GM23338 (cell line): ENCODE measurements around the gene CYP1A2. TPM values are rescaled to one million over a fixed set of nuclear protein-coding genes. Genes with fewer than 3 reads are reported as not detected.

Experiments
- ATAC-seq: fragments of 200-7000 bp; cut with Tn5 transposase; 3 replicates; pipeline ENCODE4 v1.9.1; 2020
- DNase-seq: peaks from one replicate; pipeline ENCODE4 v3.0.0-alpha.2; 2015; ENCODE audit warnings: low spot score
- H2AFZ ChIP-seq: fragments of 200-600 bp; sonication (generic); 2 replicates; pipeline ENCODE4 v1.8.0; 2016; ENCODE audit warnings: antibody characterized with exemption, mild to moderate bottlenecking, moderate library complexity
- H3F3A ChIP-seq: fragments of 200-600 bp; sonication (generic); replicated peaks from 2 replicates; pipeline ENCODE4 v1.8.0; 2017; ENCODE audit warnings: antibody characterized with exemption, mixed run types, low read depth
- H3K27ac ChIP-seq: fragments of 200-600 bp; sonication (generic); 2 replicates; pipeline ENCODE4 v1.6.1; 2016; ENCODE audit warnings: low read depth
- H3K27me3 ChIP-seq: fragments of 200-600 bp; sonication (generic); 2 replicates; pipeline ENCODE4 v1.8.0; 2016; ENCODE audit warnings: mild to moderate bottlenecking, mixed run types, moderate library complexity; ENCODE audit not compliant: insufficient read depth
- H3K36me3 ChIP-seq: fragments of 200-600 bp; sonication (generic); 2 replicates; pipeline ENCODE4 v1.8.0; 2016; ENCODE audit warnings: mild to moderate bottlenecking; ENCODE audit not compliant: insufficient read depth
- H3K4me1 ChIP-seq: fragments of 200-600 bp; sonication (generic); 2 replicates; pipeline ENCODE4 v1.8.0; 2016; ENCODE audit warnings: mild to moderate bottlenecking, moderate library complexity; ENCODE audit not compliant: insufficient read depth
- H3K4me2 ChIP-seq: fragments of 200-600 bp; sonication (generic); 2 replicates; pipeline ENCODE4 v1.7.1; 2017; ENCODE audit warnings: mixed run types
- H3K4me3 ChIP-seq: fragments of 200-600 bp; sonication (generic); 2 replicates; pipeline ENCODE4 v1.6.1; 2016; ENCODE audit warnings: mixed run types
- H3K79me2 ChIP-seq: fragments of 200-600 bp; sonication (generic); replicated peaks from 2 replicates; pipeline ENCODE4 v1.8.0; 2017; ENCODE audit warnings: mild to moderate bottlenecking; ENCODE audit not compliant: insufficient read depth
- H3K9me2 ChIP-seq: fragments of 200-600 bp; sonication (generic); 2 replicates; pipeline ENCODE4 v1.8.0; 2017; ENCODE audit not compliant: insufficient read depth
- H4K20me1 ChIP-seq: fragments of 200-600 bp; sonication (generic); replicated peaks from 2 replicates; pipeline ENCODE4 v1.8.0; 2017; ENCODE audit warnings: mild to moderate bottlenecking; ENCODE audit not compliant: insufficient read depth
- H3K27ac Mint-ChIP-seq: 2 replicates; pipeline ENCODE4 v1.8.0; 2020; ENCODE audit warnings: inconsistent platforms, mild to moderate bottlenecking, moderate library complexity, mixed read lengths
- H3K27me3 Mint-ChIP-seq: 3 replicates; pipeline ENCODE4 v1.8.0; 2022; ENCODE audit warnings: low read depth, mild to moderate bottlenecking, moderate library complexity, mixed read lengths, inconsistent platforms; ENCODE audit not compliant: insufficient read depth, poor library complexity
- H3K36me3 Mint-ChIP-seq: 3 replicates; pipeline ENCODE4 v1.8.0; 2021; ENCODE audit warnings: low read depth, mild to moderate bottlenecking, inconsistent platforms, moderate library complexity, mixed read lengths
- H3K4me1 Mint-ChIP-seq: 3 replicates; pipeline ENCODE4 v1.8.0; 2020; ENCODE audit warnings: mild to moderate bottlenecking, inconsistent platforms, mixed read lengths
- H3K4me3 Mint-ChIP-seq: 3 replicates; pipeline ENCODE4 v1.8.0; 2021; ENCODE audit warnings: moderate library complexity, mild to moderate bottlenecking, inconsistent platforms, mixed read lengths
- H3K9me3 Mint-ChIP-seq: 3 replicates; pipeline ENCODE4 v1.8.0; 2020; ENCODE audit warnings: moderate library complexity, mild to moderate bottlenecking, inconsistent platforms, mixed read lengths
- CREB1 ChIP-seq: fragments of 250-450 bp; sonication (Bioruptor Pico); IDR thresholded peaks from 2 replicates; pipeline ENCODE4 v1.5.0; 2020; ENCODE audit warnings: low read depth, mild to moderate bottlenecking, moderate library complexity
- EZH2 ChIP-seq: fragments of 200-600 bp; sonication (generic); IDR thresholded peaks from one replicate; pipeline ENCODE4 v1.8.0; 2017; ENCODE audit warnings: antibody characterized with exemption, mild to moderate bottlenecking, low read depth; ENCODE audit not compliant: unreplicated experiment
- NANOG ChIP-seq: IDR thresholded peaks from 2 replicates; pipeline ENCODE4 v1.6.1; 2016; ENCODE audit warnings: antibody characterized with exemption, borderline replicate concordance
- STAT1 ChIP-seq: IDR thresholded peaks from one replicate; pipeline ENCODE4 v1.6.1; 2016; ENCODE audit warnings: antibody characterized with exemption; ENCODE audit not compliant: unreplicated experiment
- ZNF114 ChIP-seq: fragments of 250-450 bp; sonication (Bioruptor Pico); IDR thresholded peaks from 2 replicates; pipeline ENCODE4 v1.5.0; 2020; ENCODE audit warnings: mild to moderate bottlenecking, moderate library complexity
- polyA plus RNA-seq: library from polyadenylated mRNA; unstranded; fragments of >200 nt; fragmentation: Nextera tagmentation; extraction: Ambion mirVana; gene quantifications from 2 replicates; pipeline ENCODE4 v1.2.1, GENCODE V29; 2016
- total RNA-seq: library from RNA; depleted of rRNA; stranded (reverse); fragments of >200 nt; shearing (Covaris generic); gene quantifications from 2 replicates; pipeline ENCODE4 v1.2.3, GENCODE V29; 2014
- TF ChIP-seq, protein P1 (sequence below), 2 experiments: fragments of 200-600 bp in 1 of 2; sonication (generic) in 1 of 2; conservative IDR thresholded peaks; 2 replicates each; pipeline versions ENCODE4 v1.5.1 to v1.6.1; 2016 to 2017; ENCODE audit warnings: antibody characterized with exemption in 2 of 2, low read depth in 2 of 2, mild to moderate bottlenecking in 2 of 2, moderate library complexity in 1 of 2
- TF ChIP-seq, protein P2 (sequence below): IDR thresholded peaks from one replicate; pipeline ENCODE4 v1.6.1; 2018; ENCODE audit warnings: antibody characterized with exemption; ENCODE audit not compliant: unreplicated experiment

CYP1A2 gene
- total and polyA plus RNA-seq, 2 experiments from 2014 or later: not detected

GRCh38 chr15:74768099-74768770 lies 19.6 kb downstream of the CYP1A2 start:
- H2AFZ ChIP-seq: 0 out of 2 replicates have a peak overlapping the region, but pooled peaks have one; percentile 74
- no peaks in the 10 kb centered on the region; the same call in 1 of the 2 replicates for H3K4me1 ChIP-seq
- Mint-ChIP-seq H3K27me3 (peaks cover 15% of the 10 kb centered on the region), H3K4me3 (peak overlapping the region; percentile 53), H3K9me3 (no peaks in the 10 kb centered on the region), H3K27ac (no peak overlapping the region), H3K4me1 (peaks cover 15% of the 10 kb centered on the region; the same call in 2 of the 3 replicates), H3K36me3 (no peaks in the 10 kb centered on the region)
- TF ChIP-seq CREB1: no peak
- TF ChIP-seq, protein P1, sequence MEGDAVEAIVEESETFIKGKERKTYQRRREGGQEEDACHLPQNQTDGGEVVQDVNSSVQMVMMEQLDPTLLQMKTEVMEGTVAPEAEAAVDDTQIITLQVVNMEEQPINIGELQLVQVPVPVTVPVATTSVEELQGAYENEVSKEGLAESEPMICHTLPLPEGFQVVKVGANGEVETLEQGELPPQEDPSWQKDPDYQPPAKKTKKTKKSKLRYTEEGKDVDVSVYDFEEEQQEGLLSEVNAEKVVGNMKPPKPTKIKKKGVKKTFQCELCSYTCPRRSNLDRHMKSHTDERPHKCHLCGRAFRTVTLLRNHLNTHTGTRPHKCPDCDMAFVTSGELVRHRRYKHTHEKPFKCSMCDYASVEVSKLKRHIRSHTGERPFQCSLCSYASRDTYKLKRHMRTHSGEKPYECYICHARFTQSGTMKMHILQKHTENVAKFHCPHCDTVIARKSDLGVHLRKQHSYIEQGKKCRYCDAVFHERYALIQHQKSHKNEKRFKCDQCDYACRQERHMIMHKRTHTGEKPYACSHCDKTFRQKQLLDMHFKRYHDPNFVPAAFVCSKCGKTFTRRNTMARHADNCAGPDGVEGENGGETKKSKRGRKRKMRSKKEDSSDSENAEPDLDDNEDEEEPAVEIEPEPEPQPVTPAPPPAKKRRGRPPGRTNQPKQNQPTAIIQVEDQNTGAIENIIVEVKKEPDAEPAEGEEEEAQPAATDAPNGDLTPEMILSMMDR (conservative IDR thresholded peaks at IDR 0.05; ENCODE audit: low read depth in 2 of 2): 0 out of 4 replicates have a peak, but pooled peaks of 1 of the 2 experiments have one; percentile 19
- no peaks in the 10 kb centered on the region for H3K9me2 ChIP-seq
- H3K79me2 ChIP-seq: no peaks in the 10 kb centered on the region
- H3K4me3 ChIP-seq: peak overlapping the region; percentile 34; the same call in 1 of the 2 replicates
- H4K20me1 ChIP-seq: no peaks in the 10 kb centered on the region
- 0 out of 2 replicates have a peak, but pooled peaks cover 3% of the 10 kb centered on the region for H3F3A ChIP-seq
- DNase-seq: peak; percentile 42
- peak; percentile 5; the same call in 2 of the 3 replicates for ATAC-seq
- no peak overlapping the region for H3K27ac ChIP-seq
- H3K27me3 ChIP-seq: no peaks in the 10 kb centered on the region
- H3K36me3 ChIP-seq: no peaks in the 10 kb centered on the region
- peak overlapping the region; percentile 68 for H3K4me2 ChIP-seq

DNA sequence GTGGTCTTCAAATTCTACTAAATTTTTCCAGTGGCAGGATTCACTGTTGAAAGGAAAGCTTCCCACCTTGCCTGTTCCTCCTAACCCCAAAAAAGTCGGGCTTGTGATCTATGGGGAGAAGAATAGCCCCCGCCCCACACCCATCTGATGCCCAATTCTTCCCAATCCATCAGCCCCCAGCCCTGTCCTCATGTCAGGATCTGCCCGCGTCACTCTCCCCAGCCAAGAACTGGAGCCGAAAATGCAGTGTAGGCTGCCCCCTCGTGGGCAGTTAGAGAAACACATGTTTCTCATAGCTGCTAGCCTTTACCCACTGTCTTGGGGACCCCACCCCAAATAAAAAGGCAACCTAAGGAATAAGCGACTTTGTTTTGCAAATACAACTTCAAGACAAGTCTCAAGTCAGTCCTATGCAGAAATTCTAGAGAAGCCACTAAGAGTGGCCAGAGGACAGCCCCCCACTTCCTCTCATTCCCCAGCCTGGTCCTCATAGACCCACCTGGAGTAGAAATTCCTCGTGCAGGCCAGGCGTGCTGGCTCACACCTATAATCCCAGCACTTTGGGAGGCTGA lies 20.2 kb downstream of the CYP1A2 start:
- H3K4me1 ChIP-seq: peaks cover 4% of the 10 kb centered on the region; the same call in 1 of the 2 replicates
- Mint-ChIP-seq H3K4me1 (peaks cover 22% of the 10 kb centered on the region; the same call in 2 of the 3 replicates), H3K9me3 (no peaks in the 10 kb centered on the region), H3K27ac (no peak overlapping the region), H3K4me3 (peak overlapping the region; percentile 53), H3K27me3 (peaks cover 15% of the 10 kb centered on the region), H3K36me3 (no peaks in the 10 kb centered on the region)
- H3F3A ChIP-seq: 0 out of 2 replicates have a peak, but pooled peaks cover 3% of the 10 kb centered on the region
- H3K4me3 ChIP-seq: peak overlapping the region; percentile 34; the same call in 1 of the 2 replicates
- H3K4me2 ChIP-seq: peak overlapping the region; percentile 68
- peak; percentile 48 for ATAC-seq
- no peaks in the 10 kb centered on the region for H3K36me3 ChIP-seq
- H3K27me3 ChIP-seq: no peaks in the 10 kb centered on the region
- H3K79me2 ChIP-seq: no peaks in the 10 kb centered on the region
- peak; percentile 70 for TF ChIP-seq CREB1
- TF ChIP-seq STAT1: no peak
- TF ChIP-seq NANOG: no peak
- TF ChIP-seq ZNF114: no peak
- no peak for TF ChIP-seq EZH2
- TF ChIP-seq, protein P1 (conservative IDR thresholded peaks at IDR 0.05; ENCODE audit: low read depth in 2 of 2): peak; percentile 95 to 98
- TF ChIP-seq, protein P2, sequence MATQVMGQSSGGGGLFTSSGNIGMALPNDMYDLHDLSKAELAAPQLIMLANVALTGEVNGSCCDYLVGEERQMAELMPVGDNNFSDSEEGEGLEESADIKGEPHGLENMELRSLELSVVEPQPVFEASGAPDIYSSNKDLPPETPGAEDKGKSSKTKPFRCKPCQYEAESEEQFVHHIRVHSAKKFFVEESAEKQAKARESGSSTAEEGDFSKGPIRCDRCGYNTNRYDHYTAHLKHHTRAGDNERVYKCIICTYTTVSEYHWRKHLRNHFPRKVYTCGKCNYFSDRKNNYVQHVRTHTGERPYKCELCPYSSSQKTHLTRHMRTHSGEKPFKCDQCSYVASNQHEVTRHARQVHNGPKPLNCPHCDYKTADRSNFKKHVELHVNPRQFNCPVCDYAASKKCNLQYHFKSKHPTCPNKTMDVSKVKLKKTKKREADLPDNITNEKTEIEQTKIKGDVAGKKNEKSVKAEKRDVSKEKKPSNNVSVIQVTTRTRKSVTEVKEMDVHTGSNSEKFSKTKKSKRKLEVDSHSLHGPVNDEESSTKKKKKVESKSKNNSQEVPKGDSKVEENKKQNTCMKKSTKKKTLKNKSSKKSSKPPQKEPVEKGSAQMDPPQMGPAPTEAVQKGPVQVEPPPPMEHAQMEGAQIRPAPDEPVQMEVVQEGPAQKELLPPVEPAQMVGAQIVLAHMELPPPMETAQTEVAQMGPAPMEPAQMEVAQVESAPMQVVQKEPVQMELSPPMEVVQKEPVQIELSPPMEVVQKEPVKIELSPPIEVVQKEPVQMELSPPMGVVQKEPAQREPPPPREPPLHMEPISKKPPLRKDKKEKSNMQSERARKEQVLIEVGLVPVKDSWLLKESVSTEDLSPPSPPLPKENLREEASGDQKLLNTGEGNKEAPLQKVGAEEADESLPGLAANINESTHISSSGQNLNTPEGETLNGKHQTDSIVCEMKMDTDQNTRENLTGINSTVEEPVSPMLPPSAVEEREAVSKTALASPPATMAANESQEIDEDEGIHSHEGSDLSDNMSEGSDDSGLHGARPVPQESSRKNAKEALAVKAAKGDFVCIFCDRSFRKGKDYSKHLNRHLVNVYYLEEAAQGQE: no peak
- DNase-seq: peak; percentile 81
- H3K9me2 ChIP-seq: no peaks in the 10 kb centered on the region
- no peak overlapping the region for H3K27ac ChIP-seq
- no peaks in the 10 kb centered on the region for H4K20me1 ChIP-seq
- H2AFZ ChIP-seq: no peak overlapping the region
